Cardiac muscle cell (in vitro differentiated cells and primary cell): ENCODE measurements around the gene C3orf20. TPM values are rescaled to one million over a fixed set of nuclear protein-coding genes. Genes with fewer than 3 reads are reported as not detected.

Experiments used
- DNase-seq, 2 donors: peaks; one replicate each; pipeline versions ENCODE4 v3.0.0 to v3.0.0-alpha.2; 2010 to 2017; ENCODE audit warnings: low read depth in 1 of 2, low spot score in 1 of 2
- H3K27ac ChIP-seq: fragments of 200-600 bp; sonication (generic); 2 replicates; pipeline ENCODE4 v1.5.1; 2016
- H3K27me3 ChIP-seq: fragments of 200-600 bp; sonication (generic); 2 replicates; pipeline ENCODE4 v1.6.0; 2016; ENCODE audit warnings: control low read depth
- H3K36me3 ChIP-seq: fragments of 200-600 bp; sonication (generic); 2 replicates; pipeline ENCODE4 v1.5.1; 2016; ENCODE audit warnings: control low read depth
- H3K4me1 ChIP-seq: fragments of 200-600 bp; sonication (generic); 2 replicates; pipeline ENCODE4 v1.8.1; 2017; ENCODE audit warnings: low read depth, mild to moderate bottlenecking, mixed run types
- H3K4me3 ChIP-seq: fragments of 200-600 bp; sonication (generic); 2 replicates; pipeline ENCODE4 v1.5.1; 2016; ENCODE audit warnings: mild to moderate bottlenecking
- H3K9me3 ChIP-seq: fragments of 200-600 bp; sonication (generic); 2 replicates; pipeline ENCODE4 v1.5.1; 2017; ENCODE audit warnings: low read depth, mild to moderate bottlenecking, control low read depth
- CTCF ChIP-seq: IDR thresholded peaks from 2 replicates; pipeline ENCODE4 v1.5.1; 2012; ENCODE audit warnings: low read depth, mild to moderate bottlenecking, low read length
- polyA plus RNA-seq: library from polyadenylated mRNA; unstranded; fragments of >200 nt; fragmentation: Nextera tagmentation; extraction: Ambion mirVana; gene quantifications from 2 replicates; pipeline ENCODE4 v1.2.1, GENCODE V29; 2016
- total RNA-seq: library from RNA; depleted of rRNA; stranded (reverse); fragments of >200 nt; gene quantifications from 2 replicates; pipeline ENCODE4 v1.2.3, GENCODE V29; 2016

The C3orf20 gene
- total and polyA plus RNA-seq, 2 experiments from 2014 or later = 0.21 TPM; not detected in 1

- no peak for DNase-seq
- Histone ChIP-seq H3K36me3 (no peaks in the 10 kb centered on the region), H3K27me3 (no peaks in the 10 kb centered on the region), H3K4me3 (no peak overlapping the region), H3K27ac (no peak overlapping the region), H3K4me1 (no peaks in the 10 kb centered on the region), H3K9me3 (no peaks in the 10 kb centered on the region)
- no peak for TF ChIP-seq CTCF
Measured at GRCh38 chr3:14758297-14758696, 83.4 kb downstream of the C3orf20 start.

- H3K36me3 ChIP-seq = no peaks in the 10 kb centered on the region
- no peak for TF ChIP-seq CTCF
- no peaks in the 10 kb centered on the region for H3K27me3 ChIP-seq
Measured at GRCh38 chr3:14758959-14759358, 84.0 kb downstream of the C3orf20 start.

GRCh38 chr3:14760185-14760584 is 85.2 kb downstream of the C3orf20 start:
- no peaks in the 10 kb centered on the region for H3K27me3 ChIP-seq
- H3K27ac ChIP-seq = no peak overlapping the region
- DNase-seq = no peak
- no peaks in the 10 kb centered on the region for H3K4me1 ChIP-seq
- no peak overlapping the region for H3K4me3 ChIP-seq
- H3K36me3 ChIP-seq = no peaks in the 10 kb centered on the region
- TF ChIP-seq CTCF = no peak
- no peaks in the 10 kb centered on the region for H3K9me3 ChIP-seq

More at GRCh38 chr3:14758959-14759358, 84.0 kb downstream of the C3orf20 start:
- Histone ChIP-seq H3K9me3 (no peaks in the 10 kb centered on the region), H3K27ac (no peak overlapping the region), H3K4me1 (no peaks in the 10 kb centered on the region), H3K4me3 (no peak overlapping the region)
- no peak for DNase-seq

- no peak for TF ChIP-seq CTCF
- no peak overlapping the region for H3K4me3 ChIP-seq
- no peaks in the 10 kb centered on the region for H3K9me3 ChIP-seq
- no peaks in the 10 kb centered on the region for H3K36me3 ChIP-seq
- no peaks in the 10 kb centered on the region for H3K4me1 ChIP-seq
- no peak for DNase-seq
- no peaks in the 10 kb centered on the region for H3K27me3 ChIP-seq
- H3K27ac ChIP-seq = no peak overlapping the region
Measured at GRCh38 chr3:14761121-14761672, 86.3 kb downstream of the C3orf20 start.

- TF ChIP-seq CTCF = no peak
- H3K9me3 ChIP-seq = no peaks in the 10 kb centered on the region
- H3K4me1 ChIP-seq = no peaks in the 10 kb centered on the region
- H3K27ac ChIP-seq = no peak overlapping the region
- H3K4me3 ChIP-seq = no peak overlapping the region
- no peaks in the 10 kb centered on the region for H3K27me3 ChIP-seq
- H3K36me3 ChIP-seq = no peaks in the 10 kb centered on the region
- DNase-seq = no peak
Measured at GRCh38 chr3:14761866-14762265, 86.9 kb downstream of the C3orf20 start.
